GM10248 (cell line): ENCODE results near the gene DNM1.

Experiments used
- CTCF ChIA-PET: fragments of 300-600 bp; sonication (Branson Sonifier 250); formaldehyde crosslinking; extraction: SDS; loops from one replicate; lab custom pipeline; 2021; ENCODE audit warnings: antibody characterized with exemption; lab: Yijun Ruan, JAX
- POLR2A ChIA-PET: fragments of 350-650 bp; sonication (Branson Sonifier 250); formaldehyde crosslinking; extraction: SDS; loops from one replicate; lab custom pipeline; 2020; ENCODE audit warnings: antibody characterized with exemption; lab: Yijun Ruan, JAX
- DNase-seq: peaks from one replicate; pipeline ENCODE4 v3.0.0; 2012; ENCODE audit errors: extremely low spot score
- CTCF ChIP-seq: IDR thresholded peaks from 2 replicates; pipeline ENCODE4 v1.5.1; 2012; ENCODE audit warnings: mild to moderate bottlenecking, low read depth; ENCODE audit errors: extremely low read depth, missing control alignments, control extremely low read depth

Gene DNM1

DNA sequence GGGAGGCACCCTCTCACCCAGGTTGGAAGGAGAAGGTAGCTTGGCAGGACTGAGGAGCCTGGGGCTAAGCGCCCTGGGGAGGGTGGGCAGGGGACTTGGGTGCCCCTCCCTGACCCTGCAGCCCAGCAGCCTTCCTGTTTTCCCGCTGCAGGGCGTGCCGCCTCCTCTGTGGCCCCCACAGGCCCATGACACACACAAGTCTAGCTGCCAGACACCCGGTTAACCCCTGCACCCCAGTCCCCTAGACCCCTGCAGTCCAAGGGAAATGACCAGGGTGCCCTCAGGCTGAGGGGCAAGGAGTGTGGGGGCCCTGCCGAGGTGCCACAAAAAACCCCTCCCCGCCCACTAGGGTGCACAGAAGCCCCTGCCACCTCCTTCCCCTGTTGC is 39.6 kb downstream of the DNM1 start:
- POLR2A ChIA-PET, result no interaction called here

GRCh38 chr9:128243215-128244018 is 40.2 kb downstream of the DNM1 start:
- TF ChIP-seq CTCF, result no peak
- DNase-seq, result no peak
- ChIA-PET POLR2A (no interaction called here), CTCF (interaction anchor here (1.0 kb wide), 1 partner anchor 52 kb away, joined by 3 read pairs; the partner anchor contains the start of gene CIZ1)

More for the DNA sequence above, 39.6 kb downstream of the DNM1 start:
- CTCF ChIA-PET, result interaction anchor here (1.0 kb wide), 1 partner anchor 52 kb away, joined by 3 read pairs; the partner anchor contains the start of gene CIZ1
- DNase-seq, result no peak
- TF ChIP-seq CTCF, result no peak

- ChIA-PET CTCF (no interaction called here), POLR2A (no interaction called here)
- no peak for TF ChIP-seq CTCF
- DNase-seq, result no peak
Observed at GRCh38 chr9:128244091-128244836, 41.1 kb downstream of the DNM1 start.

DNA sequence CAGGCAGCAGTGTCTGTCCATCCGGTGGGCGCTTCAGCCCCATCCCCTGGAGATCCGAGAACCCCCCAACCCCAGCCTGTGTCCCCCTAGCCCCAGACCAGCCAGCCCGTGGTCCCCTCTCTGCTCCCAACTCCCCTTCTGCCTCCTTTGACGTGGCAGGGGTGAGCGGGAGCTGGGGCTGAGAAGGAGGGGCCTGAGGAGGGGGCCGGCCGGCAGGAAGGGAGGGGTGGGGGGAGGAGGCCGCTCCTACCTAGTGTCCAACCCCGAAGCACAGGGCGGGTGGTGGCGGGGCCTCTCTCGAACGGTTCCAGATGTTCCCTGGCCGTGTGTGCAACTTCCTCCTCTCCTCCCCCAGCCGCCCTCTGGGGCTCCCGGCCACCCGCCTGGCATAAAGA is 41.7 kb downstream of the DNM1 start:
- CTCF ChIA-PET, result interaction anchor here (0.9 kb wide), 1 partner anchor 118 kb away, joined by 3 read pairs; no protein-coding TSS in a partner anchor

GRCh38 chr9:128245421-128246151 is 42.4 kb downstream of the DNM1 start:
- CTCF ChIA-PET, result interaction anchor here (0.9 to 1.7 kb wide), 2 partner anchors 9 to 117 kb away, joined by 3 to 5 read pairs; no protein-coding TSS in a partner anchor
- TF ChIP-seq CTCF, result no peak
- POLR2A ChIA-PET, result no interaction called here
- no peak for DNase-seq

More for the DNA sequence above, 41.7 kb downstream of the DNM1 start:
- DNase-seq, result no peak
- POLR2A ChIA-PET, result no interaction called here
- TF ChIP-seq CTCF, result no peak

- ChIA-PET CTCF (interaction anchor here (1.7 kb wide), 1 partner anchor 10 kb away, joined by 5 read pairs; no protein-coding TSS in a partner anchor), POLR2A (no interaction called here)
- DNase-seq, result no peak
- TF ChIP-seq CTCF, result no peak
Observed at GRCh38 chr9:128246471-128246870, 43.3 kb downstream of the DNM1 start.
